Body of pancreas (tissue), 4 donors: ENCODE measurements around the gene RTL5. TPM values are rescaled to one million over a fixed set of nuclear protein-coding genes. Genes with fewer than 3 reads are reported as not detected.

ENCODE experiments used
- ATAC-seq: fragments of 150-250 bp; one replicate; pipeline ENCODE4 v1.9.1; 2016
- DNase-seq, 4 donors: peaks; one replicate each; pipeline ENCODE4 v3.0.0-alpha.2; 2019
- H3K27ac ChIP-seq, 4 donors: fragments of 200-600 bp; sonication (generic); 1 replicate in 3 of 4; 2 replicates in 1 of 4; pipeline versions ENCODE4 v1.5.1 to v1.6.1; 2016 to 2019; ENCODE audit warnings: mild to moderate bottlenecking in 1 of 4, mixed read lengths in 1 of 4, moderate library complexity in 1 of 4
- H3K27me3 ChIP-seq, 2 donors: fragments of 200-600 bp; sonication (generic); one replicate each; pipeline ENCODE4 v1.6.0; 2016; ENCODE audit warnings: mild to moderate bottlenecking in 1 of 2
- H3K36me3 ChIP-seq, 2 donors: fragments of 200-600 bp; sonication (generic); replicated peaks in 1 of 2; 2 replicates each; pipeline ENCODE4 v1.5.1; 2016; ENCODE audit warnings: low read depth in 2 of 2; ENCODE audit not compliant: insufficient read depth in 1 of 2
- H3K4me1 ChIP-seq: fragments of 200-600 bp; sonication (generic); one replicate; pipeline ENCODE4 v1.6.0; 2016
- H3K4me3 ChIP-seq, 2 donors: fragments of 200-600 bp; sonication (generic); 1 replicate in 1 of 2; 2 replicates in 1 of 2; pipeline ENCODE4 v1.5.1; 2016 to 2019
- H3K9me3 ChIP-seq, 3 donors: fragments of 200-600 bp; sonication (generic); 1 replicate in 2 of 3; 2 replicates in 1 of 3; pipeline ENCODE4 v1.5.1; 2016
- POLR2A ChIP-seq, 3 donors: fragments of 450-650 bp; IDR thresholded peaks; one replicate each; pipeline ENCODE4 v1.6.1; 2016; ENCODE audit warnings: antibody characterized with exemption in 3 of 3, mild to moderate bottlenecking in 2 of 3
- WGBS, 2 donors: methylation state at CpG; one replicate each; pipeline ENCODE4 v1.1.5; 2017; 5-methylcytosine and 5-hydroxymethylcytosine counted together
- intact Hi-C: fragments of 100-400 bp; cut with DNase I; formaldehyde crosslinking; loops from one replicate; pipeline ENCODE4 v1.15.1; 2023
- total RNA-seq, 2 donors: library from RNA; depleted of rRNA; stranded (reverse); fragments of >200 nt; gene quantifications; one replicate each; pipeline ENCODE4 v1.1.0, GENCODE V29; 2016
- TF ChIP-seq, protein P1 (sequence below), 7 experiments: fragments of 450-650 bp in 4 of 7; fragments of 200-600 bp in 3 of 7; sonication (generic) in 3 of 7; IDR thresholded peaks; one replicate each; pipeline ENCODE4 v1.5.1; 2016 to 2019; ENCODE audit warnings: antibody characterized with exemption in 7 of 7

Gene RTL5
- total RNA-seq, 2 donors from 2014 or later = 1.6 to 2.3 TPM

- Histone ChIP-seq H3K36me3 (no peaks in the 10 kb centered on the region), H3K4me3 (no peak overlapping the region), H3K9me3 (no peaks in the 10 kb centered on the region), H3K4me1 (no peaks in the 10 kb centered on the region), H3K27me3 (no peaks in the 10 kb centered on the region), H3K27ac (no peak overlapping the region)
- TF ChIP-seq POLR2A (IDR thresholded peaks at IDR 0.05) = no peak
- TF ChIP-seq, protein P1, sequence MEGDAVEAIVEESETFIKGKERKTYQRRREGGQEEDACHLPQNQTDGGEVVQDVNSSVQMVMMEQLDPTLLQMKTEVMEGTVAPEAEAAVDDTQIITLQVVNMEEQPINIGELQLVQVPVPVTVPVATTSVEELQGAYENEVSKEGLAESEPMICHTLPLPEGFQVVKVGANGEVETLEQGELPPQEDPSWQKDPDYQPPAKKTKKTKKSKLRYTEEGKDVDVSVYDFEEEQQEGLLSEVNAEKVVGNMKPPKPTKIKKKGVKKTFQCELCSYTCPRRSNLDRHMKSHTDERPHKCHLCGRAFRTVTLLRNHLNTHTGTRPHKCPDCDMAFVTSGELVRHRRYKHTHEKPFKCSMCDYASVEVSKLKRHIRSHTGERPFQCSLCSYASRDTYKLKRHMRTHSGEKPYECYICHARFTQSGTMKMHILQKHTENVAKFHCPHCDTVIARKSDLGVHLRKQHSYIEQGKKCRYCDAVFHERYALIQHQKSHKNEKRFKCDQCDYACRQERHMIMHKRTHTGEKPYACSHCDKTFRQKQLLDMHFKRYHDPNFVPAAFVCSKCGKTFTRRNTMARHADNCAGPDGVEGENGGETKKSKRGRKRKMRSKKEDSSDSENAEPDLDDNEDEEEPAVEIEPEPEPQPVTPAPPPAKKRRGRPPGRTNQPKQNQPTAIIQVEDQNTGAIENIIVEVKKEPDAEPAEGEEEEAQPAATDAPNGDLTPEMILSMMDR (IDR thresholded peaks at IDR 0.05) = no peak
- intact Hi-C loops = no loop called here
- ATAC-seq (no peak), DNase-seq (no peak)
- WGBS, 2 donors = 49 to 76% methylated on average over 4 of the region's 4 CpGs
Measured at GRCh38 chrX:72165551-72165950, 33.8 kb upstream of the RTL5 start.

GRCh38 chrX:72159769-72160168 lies 28.1 kb upstream of the RTL5 start:
- no peaks in the 10 kb centered on the region for H3K27me3 ChIP-seq
- intact Hi-C loops = no loop called here
- no peaks in the 10 kb centered on the region for H3K9me3 ChIP-seq
- no peaks in the 10 kb centered on the region for H3K4me1 ChIP-seq
- H3K36me3 ChIP-seq = no peaks in the 10 kb centered on the region
- ATAC-seq = no peak
- H3K4me3 ChIP-seq = no peak overlapping the region
- no peak for TF ChIP-seq POLR2A (IDR thresholded peaks at IDR 0.05)
- TF ChIP-seq, protein P1 (IDR thresholded peaks at IDR 0.05) = no peak
- no peak overlapping the region for H3K27ac ChIP-seq
- WGBS, 2 donors = 73 to 80% methylated on average over 9 to 10 of the region's 10 CpGs
- DNase-seq = no peak

DNA sequence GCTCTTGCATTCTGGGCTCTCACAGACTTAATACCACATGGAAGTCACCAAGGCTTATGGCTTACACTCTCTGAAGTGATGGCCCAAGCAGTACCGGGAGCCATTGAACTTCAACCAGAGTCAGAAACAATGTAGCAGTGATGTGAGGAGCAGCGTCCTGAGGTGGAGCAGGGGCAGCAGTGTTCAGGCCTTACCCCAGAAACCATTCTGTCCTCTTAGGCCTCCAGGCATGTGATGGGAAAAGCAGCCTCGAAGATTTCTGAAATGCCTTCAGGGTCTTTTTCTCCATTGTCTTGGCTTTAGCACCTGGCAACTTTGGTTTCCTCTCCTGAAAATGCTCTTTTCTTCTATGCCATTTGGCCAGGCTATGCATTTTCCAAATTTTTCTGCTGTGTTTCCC lies 27.1 kb upstream of the RTL5 start:
- WGBS, 2 donors = 50 to 76% methylated on average over 1 to 3 of the region's 3 CpGs
- no peak overlapping the region for H3K27ac ChIP-seq
- intact Hi-C loops = no loop called here
- H3K9me3 ChIP-seq = no peaks in the 10 kb centered on the region
- no peak for DNase-seq
- no peaks in the 10 kb centered on the region for H3K4me1 ChIP-seq
- H3K27me3 ChIP-seq = no peaks in the 10 kb centered on the region
- no peak for ATAC-seq
- no peaks in the 10 kb centered on the region for H3K36me3 ChIP-seq
- no peak for TF ChIP-seq POLR2A (IDR thresholded peaks at IDR 0.05)
- TF ChIP-seq, protein P1 (IDR thresholded peaks at IDR 0.05) = no peak
- H3K4me3 ChIP-seq = no peak overlapping the region

DNA sequence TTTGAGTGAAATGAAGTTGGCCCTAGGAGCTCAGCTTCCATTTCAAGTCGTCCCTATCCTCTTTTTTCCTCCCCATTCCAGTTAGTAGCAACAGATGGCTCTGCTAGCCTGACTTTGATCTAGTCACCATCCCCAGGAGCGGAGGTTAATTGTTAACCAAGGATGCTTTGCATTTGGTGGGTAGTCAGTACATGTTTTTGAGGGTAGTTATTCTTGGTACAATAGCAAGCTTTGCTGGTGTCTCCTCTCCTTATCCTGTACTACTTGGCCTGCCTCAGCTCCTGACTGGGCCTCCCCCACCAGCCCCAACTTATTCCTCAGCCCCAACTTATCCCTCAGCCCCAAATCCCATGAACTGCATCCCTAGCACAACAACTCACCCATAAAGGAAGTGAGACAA lies 14.8 kb upstream of the RTL5 start:
- no peak for DNase-seq
- Histone ChIP-seq H3K27ac (no peak overlapping the region), H3K4me3 (no peak overlapping the region), H3K27me3 (no peaks in the 10 kb centered on the region), H3K36me3 (no peaks in the 10 kb centered on the region), H3K9me3 (no peaks in the 10 kb centered on the region), H3K4me1 (no peaks in the 10 kb centered on the region)
- 68 to 72% methylated on average over 2 of the region's 2 CpGs for WGBS, 2 donors
- intact Hi-C loops = no loop called here
- no peak for TF ChIP-seq POLR2A (IDR thresholded peaks at IDR 0.05)
- TF ChIP-seq, protein P1 (IDR thresholded peaks at IDR 0.05) = no peak
- no peak for ATAC-seq

DNA sequence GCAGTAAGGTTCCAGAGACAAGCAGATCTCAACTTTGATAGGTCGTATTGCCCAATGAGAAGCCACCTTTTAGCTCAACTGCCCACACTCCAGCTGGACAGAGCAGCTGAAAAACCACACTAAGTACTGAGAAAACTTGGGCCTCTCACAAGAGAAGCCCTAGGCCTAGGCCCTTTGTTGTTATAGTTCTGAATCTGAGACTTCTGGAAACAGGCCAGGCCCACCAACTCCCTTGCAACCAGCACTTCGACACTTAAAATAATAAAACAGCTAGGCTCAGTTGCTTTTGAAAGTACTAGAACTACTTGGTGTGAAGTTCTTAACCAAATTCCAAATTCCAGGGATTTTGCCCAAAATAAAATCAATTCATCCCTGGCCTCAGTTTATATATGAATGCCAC lies 13.5 kb upstream of the RTL5 start:
- 41% methylated on average over 2 of the region's 2 CpGs; no CpG with 5 or more reads in 1 of the 2 donors for WGBS, 2 donors
- no peaks in the 10 kb centered on the region for H3K27me3 ChIP-seq
- no peaks in the 10 kb centered on the region for H3K9me3 ChIP-seq
- H3K4me3 ChIP-seq = no peak overlapping the region
- ATAC-seq = no peak
- TF ChIP-seq, protein P1 (IDR thresholded peaks at IDR 0.05) = no peak
- no peak for TF ChIP-seq POLR2A (IDR thresholded peaks at IDR 0.05)
- no peak for DNase-seq
- H3K27ac ChIP-seq = no peak overlapping the region
- intact Hi-C loops = no loop called here
- no peaks in the 10 kb centered on the region for H3K4me1 ChIP-seq
- H3K36me3 ChIP-seq = no peaks in the 10 kb centered on the region
